ENCODE measurements around the gene TAGLN3.

TAGLN3 gene

DNA sequence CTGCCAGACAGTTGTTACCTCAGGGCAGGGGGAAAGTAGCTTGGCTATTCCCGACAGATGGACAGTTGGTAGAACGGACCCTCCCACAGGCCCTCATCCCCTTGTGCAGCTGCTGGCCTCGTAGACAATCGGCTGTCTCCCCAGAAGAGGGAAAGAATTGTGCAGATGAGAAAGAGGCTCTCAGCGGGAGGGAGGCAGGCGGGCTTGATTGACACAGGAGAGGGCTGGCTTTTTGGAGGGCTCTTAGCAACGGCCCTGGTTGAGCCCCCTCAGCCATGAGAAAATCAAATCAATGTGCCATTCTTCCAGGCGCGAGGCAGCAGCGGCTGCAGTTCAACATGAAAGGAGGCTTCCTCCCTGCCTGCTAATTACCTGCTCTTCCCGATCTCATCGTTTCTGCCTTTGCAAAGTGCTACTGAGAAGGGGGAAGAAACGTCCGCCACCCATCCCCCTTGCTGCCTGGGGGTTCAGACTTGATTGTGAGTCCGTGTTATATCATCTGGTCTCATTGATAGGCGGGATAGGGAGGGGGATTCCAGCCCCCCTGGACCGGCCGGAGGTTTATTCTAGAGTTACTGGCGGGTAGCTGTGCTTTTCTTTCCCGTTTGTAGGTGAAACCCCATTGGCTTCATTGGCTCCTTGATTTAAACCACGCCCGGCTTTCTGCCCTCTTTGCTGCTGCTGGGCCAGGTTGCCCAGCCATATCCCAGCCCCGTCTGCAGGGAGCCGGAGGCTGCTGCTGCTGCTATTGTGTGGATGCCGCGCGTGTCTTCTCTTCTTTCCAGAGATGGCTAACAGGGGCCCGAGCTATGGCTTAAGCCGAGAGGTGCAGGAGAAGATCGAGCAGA is at the start of gene TAGLN3:
Gene TAGLN3, plus strand, starts transcription at position 287 of the 848 bp plus-strand sequence. Its CDS starts 501 bp downstream, at position 788.
- DNase-seq (ENCODE audit: low spot score), result no peak

DNA sequence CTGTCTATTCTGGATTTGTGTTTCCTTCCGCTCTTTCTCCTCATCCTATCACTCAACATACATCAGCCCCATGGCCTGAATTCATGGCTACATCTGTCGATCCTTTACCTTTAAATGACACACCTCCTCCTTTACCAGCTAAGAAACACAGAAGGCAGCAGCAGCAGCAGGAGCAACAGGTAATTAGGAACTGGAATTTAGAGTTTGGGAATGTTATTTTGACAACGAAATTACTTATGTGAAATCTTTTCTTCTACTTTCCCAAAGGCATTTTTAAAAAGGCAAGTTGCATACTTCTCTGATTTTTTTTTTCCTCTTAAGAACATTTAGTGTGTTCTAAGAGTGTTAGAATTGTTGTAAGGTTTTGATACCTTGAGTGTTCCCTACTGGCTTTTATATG is 49.0 kb upstream of the TAGLN3 start:
- DNase-seq (ENCODE audit: low spot score), result no peak

DNA sequence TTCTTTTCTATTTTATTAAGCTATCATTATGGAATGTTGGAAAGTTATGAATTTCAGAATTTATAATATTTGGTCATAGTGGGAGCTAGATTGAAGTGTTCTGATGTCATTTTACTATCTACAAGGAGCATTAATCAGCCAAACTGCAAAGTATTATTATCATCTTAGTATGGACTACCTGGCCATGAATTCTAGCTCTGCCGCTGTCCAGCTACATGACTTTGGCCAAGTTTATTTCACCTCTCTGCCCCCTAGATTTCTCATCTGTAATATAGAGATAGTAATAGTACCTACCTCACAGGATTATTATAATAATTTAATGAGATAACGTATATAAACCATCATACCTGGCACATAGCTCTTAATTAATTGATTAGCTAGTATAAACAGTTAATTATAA is 47.7 kb upstream of the TAGLN3 start:
- no peak for DNase-seq (ENCODE audit: low spot score)

DNA sequence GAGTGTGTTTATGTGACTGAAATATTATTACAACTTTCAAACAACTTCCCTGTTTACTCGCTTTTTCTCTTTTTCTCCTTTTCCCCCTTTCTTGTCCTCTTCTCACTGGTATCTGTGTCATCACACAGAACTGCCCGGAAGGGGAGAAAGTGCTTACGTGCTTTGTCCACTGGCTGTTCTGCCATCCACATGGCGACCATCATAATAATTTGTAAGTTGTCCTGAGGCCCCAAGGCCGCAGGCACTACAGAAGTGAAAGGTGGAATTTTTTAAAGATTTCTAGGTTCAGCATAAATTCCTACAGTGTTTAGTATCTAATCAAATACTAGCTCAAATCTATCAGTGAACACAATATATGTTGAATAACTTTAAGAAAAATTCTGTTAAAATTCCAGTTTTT is 46.6 kb upstream of the TAGLN3 start:
- DNase-seq (ENCODE audit: low spot score), result no peak

DNA sequence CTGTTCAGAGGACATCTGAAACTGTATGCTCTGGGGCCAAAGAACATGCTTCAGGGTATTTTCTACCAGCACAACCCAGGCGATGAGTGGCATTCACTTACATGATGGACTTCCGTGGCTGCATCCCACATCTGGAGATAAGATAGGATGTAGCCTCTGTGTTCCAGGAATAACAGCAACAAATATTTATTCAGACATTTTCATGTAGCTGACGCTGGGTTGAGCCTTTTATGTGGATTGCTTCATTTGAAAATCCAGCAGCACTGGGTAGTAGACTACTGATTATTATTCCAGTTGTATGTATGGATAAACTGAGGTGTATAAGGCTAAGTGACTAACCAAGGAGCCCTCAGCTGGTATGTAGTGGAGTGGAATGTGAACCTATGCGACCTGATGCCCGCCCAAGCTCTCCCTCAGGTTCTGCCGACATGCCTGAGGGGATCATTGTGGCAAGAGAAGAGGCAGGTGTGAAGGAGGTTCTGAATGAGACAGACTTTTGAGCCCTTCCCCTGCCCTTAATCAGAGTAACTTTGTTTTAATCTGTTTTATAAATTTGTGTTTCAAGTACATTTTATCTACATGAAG is 45.8 kb upstream of the TAGLN3 start:
- DNase-seq (ENCODE audit: low spot score), result no peak

DNA sequence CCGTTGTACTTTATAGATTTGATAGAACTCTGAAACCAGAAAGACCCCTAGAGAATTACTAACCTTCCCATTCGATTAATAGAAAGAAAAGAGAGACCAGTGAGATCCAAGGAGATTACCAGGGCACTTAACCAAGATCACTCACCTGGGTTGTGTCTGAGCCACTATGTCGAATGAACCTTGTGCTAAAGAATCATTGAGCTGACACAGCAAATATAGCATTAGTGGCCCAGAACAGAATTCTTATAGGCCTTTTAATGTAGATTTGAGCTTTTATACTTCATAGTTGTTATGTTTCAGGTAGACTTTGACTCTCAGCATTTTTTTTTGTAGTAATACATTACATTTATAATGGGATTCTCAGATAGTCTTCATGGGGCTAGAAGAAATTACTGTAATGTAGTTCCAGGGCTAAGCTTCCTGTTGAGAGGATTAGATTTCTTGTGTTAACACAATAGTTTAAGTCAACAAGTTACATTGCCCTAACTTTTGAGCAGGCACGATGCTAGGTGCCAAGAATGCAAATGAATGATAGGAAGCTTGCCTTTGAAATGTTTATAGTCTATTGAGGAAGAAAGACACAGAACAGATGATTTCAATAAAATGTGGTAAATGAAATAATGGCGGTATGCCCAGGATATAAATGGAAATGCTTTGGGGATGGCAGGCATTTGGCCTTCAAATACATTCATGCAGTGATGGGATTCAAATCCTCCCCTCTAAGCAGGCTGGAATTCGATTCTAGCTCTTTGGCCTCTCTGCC is 44.3 kb upstream of the TAGLN3 start:
- DNase-seq (ENCODE audit: low spot score), result no peak

DNA sequence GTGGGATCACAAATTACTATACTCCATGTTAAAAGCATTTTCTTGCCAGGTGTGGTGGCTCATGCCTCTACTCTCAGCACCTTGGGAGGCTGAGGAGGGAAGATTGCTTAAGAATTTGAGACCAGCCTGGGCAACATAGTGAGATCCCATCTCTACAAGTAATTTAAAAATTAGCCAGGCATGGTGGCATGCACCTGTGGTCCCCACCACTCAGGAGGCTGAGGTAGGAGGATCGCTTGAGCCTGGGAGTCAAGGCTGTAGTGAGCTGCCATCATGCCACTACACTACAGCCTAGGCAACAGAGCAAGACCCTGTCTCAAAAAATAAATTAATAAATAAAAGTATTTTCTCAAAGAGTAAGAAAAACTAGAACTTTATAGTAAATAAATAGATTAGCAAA is 42.8 kb upstream of the TAGLN3 start:
- no peak for DNase-seq (ENCODE audit: low spot score)

DNA sequence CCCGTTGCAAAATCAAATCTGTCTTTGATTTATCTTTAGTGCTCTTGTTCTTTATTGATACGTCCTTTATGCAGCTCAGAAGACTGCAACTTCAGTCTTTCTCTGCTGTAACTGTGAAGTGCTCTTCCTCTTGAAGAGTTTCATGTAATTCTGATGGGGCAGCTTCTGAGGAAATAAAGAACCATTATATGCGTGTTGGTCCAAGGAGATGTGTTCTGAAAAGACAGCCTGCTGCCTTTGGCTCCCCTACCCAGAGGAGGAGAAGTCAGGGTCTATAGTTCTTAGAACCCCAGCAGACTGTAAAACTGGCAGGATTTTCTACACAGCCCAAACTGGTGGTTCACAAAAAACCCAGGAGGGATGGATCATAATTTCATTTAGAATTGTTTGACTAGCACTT is 42.3 kb upstream of the TAGLN3 start:
- DNase-seq (ENCODE audit: low spot score), result no peak

DNA sequence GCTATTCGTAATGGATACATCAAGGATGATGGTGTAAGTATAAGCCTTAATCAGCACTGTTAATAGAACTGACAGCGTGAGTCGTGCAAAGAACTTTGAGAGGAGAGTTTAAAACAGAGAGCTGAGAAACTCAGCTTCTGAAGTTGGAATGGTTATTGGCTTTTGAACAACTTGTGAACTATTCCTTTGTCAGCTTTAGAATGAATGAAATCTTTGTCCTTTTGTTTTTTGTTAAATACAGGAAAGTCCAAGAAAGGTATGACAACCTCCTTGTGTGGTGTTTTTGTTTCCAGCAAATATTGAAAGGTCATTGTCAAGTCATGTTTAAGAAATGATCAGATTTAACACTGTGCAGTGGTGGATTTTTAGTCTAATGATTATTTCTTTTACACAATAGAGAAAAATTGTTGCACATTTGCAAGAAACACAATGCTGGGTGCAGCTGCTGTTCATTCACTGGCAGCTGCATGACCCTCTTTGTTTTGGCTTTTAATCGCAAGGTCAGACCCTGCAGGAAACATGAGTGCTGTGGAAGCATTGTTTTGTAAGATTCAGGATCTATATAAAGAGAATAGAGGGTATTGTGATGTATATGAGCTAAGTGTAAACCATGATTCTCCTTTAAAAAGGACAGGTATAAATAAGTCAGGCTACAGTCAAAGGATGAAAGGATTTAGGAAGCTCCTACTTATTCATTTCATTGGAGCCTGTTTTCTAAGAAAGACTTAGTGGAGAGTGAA is 41.6 kb upstream of the TAGLN3 start:
- DNase-seq (ENCODE audit: low spot score), result no peak

DNA sequence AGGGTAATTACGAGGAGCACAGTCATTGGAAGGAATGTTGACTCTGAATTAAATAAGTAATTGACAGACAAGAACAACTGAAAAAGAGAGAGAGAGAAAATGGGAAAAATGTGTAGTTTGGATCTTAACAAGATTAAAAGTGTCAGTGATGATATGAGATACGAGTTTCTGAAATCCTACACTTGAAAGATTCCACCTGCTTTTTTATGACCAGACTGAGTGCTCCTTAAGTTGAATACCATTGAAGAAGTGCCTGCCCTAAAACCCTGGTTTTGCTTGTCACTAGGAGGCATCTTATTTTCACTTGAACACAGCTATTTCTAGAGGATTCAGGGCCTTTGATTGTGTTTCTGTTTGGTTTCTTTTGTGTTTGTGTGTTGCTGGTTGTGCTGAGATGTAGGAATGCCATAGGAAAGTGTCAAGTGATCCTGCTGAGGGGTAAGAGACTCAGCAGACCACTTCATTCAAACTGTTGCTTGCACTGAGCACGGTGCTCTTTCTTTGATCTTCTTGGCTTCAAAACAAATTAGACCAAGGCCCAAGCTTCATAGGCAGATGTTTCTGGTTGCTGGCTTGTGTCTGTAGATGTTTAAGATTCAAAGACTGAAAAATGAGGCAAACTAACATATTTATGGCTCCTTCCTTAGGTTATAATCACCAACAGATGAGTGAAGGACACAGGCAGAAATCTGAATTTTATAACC is 37.1 kb upstream of the TAGLN3 start:
- DNase-seq (ENCODE audit: low spot score), result no peak

DNA sequence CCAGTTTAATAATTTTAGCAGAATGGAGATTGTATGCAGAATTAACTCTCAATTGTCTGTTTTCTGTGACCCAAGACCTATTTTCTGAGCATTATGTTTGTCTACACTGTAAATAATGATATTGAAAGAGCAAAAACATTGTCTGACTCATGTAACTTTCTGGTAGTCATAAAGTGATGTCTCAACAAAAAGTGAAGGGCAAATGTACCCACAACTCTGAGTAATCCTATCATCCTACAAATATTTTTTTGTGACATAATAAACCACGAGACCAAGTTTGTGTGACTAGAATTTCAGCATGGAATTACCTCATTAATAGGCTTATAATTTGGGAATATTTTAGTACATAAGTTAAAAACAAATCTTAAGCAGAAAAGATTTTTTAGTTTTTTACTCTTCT is 35.3 kb upstream of the TAGLN3 start:
- peak; percentile 59 for DNase-seq (ENCODE audit: low spot score)

DNA sequence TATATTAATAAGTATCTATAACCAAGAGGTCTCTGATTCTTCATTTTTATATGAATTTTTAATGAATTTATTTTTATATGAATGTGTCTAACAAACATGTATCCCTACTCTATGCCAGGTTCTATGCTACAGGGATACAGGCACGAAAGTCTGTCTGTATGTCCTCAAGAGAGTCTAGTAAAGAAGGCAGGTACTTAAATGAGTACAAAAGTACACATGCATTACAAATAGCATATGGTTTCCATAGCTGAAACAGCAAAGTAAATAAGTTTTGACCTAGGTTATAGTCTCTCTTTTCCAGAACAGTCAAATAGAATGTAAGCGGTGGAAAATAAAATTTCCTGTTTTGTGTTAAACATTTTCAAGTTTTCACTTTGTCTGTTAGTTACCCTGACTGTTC is 33.2 kb upstream of the TAGLN3 start:
- no peak for DNase-seq (ENCODE audit: low spot score)

DNA sequence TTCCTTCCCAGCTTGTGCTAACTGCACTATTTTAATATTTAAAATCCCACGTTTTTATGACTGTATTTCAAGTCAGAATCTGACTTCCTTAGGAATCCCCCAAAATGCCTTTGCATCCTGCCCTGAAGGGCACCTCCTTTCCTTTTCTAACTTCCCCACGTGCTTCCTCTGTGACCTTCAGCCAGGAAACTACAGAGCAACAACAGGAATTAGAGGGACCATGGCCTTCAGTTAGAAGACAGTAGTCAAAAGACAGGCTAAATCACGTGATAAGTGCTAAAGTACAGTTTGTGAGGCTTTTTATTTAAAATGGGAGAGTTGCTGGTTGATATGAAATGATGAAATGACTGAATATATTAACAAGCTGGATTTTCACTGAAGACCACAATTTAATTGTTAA is 31.7 kb upstream of the TAGLN3 start:
- DNase-seq (ENCODE audit: low spot score), result no peak

DNA sequence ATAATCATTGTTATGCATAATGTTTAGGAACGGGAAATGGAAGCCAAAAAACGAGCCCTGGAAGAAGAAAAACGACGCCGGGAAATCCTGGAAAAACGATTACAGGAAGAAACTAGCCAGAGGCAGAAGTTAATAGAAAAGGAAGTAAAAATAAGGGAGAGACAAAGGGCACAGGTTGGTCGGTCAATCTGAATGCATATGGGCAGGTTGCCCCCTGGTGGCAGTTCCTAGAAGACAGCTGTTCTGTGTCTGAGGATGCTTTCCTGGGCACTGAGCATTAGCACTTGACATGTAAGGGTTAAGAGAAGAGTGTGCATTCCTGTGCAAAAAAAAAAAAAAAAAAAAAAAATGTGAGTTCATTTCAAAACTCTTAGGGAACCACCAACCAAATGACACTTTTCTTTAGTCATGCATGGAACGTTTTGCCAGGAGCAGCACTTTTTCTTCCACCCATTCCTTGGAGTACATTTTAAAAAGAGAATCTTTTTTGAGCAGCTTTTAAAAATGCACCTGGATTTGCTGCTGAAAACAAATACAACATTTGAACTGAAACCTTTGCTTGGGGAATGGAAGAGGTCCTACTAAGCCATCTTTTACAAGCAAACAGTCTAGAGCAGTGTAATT is 31.0 kb upstream of the TAGLN3 start:
- peak; percentile 83 for DNase-seq (ENCODE audit: low spot score)

DNA sequence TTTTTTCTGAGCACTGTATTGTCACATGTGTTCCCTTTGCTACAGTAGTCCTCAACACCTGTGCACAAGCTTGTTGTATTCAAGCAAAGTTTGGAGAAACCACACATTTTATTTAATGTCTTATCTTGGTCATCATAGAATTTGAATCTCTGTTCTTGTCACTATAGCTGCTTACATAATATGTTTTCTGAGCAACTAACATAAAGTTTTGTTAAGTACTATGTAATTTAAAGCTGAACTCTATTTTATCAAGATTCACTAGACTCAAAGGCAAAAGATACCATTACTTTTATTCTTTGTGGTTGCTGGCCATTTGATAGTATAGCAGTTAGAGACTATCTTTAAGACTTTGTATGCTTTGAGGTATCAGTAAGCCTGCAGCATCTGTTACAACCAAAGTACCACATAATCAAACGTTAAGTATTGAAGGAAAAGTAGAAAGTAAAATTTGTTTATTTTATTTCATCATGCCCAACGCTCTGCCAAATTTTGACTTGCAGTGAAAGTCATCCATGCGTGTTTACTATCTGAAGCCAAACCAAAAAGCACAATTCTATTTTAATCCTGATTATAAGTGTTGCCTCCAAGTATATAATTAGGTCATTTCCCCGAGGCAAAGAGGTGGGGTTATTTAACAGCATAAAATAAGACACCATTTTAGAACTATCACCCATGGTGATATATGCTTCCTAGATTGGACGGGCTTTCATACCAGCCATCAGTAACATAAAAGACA is 30.2 kb upstream of the TAGLN3 start:
- no peak for DNase-seq (ENCODE audit: low spot score)

DNA sequence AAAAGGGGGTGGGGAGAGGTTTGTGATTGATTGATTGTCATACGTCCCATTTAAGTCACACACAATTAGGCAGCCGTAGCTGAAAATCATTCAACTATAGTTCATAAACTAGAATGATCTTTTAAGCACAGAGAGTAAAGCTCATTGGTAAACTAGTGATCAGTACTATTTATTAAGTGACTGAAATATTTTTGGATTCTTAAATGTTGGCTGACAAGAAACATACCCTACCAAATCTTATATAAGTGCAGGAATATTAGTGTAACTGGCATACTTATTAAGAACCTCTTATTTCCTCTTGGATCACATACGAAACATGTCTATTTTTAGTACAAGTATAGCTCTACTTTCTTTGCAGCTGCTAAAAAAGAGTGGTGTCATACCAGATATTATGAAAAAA is 28.3 kb upstream of the TAGLN3 start:
- no peak for DNase-seq (ENCODE audit: low spot score)

DNA sequence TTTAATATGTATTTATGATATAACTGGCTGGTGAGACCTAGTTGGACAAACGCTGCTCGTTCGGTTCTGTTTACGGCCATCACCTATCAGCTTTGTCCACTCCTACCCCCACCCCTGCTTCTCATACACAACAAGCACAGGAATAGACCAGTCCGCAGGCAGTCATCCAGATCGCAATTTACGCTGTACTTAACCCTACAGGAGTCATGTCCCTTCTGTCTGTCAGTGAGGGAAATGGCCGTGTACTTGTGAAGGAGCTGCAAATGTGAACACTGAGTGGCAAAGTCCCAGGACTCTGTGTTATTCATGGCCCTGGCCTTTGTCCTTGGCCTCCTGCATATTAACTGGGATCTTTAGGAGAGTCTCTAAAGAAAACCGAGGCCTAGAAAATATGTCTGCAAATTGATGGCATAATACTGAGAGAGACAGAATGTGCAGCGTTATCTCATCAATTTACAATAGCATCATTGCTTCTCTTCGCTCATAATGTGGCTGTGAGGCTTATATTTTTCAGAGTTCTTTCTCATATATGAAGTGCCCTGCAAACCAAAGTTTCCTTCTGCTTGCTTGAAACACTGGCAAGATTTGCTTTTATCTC is 27.1 kb upstream of the TAGLN3 start:
- DNase-seq (ENCODE audit: low spot score), result no peak

DNA sequence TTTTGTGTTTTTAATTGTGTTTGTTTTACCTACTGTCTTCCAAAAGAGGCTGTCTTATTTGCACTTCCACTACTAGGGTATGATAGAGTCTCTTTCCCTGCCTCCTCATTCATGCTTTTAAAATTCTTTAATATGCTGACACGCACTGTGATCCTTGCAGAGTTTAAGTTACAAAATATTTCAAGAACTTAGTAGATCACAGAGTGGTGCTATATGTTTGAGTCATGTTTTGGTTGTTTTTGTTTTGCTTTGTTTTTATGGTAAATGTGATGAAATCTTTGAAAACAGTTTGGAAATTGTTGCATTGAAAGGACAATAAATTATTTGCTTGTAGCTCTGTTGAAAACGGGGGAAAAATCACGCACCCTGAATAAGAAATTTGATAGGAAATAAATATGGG is 25.8 kb upstream of the TAGLN3 start:
- DNase-seq (ENCODE audit: low spot score), result no peak

DNA sequence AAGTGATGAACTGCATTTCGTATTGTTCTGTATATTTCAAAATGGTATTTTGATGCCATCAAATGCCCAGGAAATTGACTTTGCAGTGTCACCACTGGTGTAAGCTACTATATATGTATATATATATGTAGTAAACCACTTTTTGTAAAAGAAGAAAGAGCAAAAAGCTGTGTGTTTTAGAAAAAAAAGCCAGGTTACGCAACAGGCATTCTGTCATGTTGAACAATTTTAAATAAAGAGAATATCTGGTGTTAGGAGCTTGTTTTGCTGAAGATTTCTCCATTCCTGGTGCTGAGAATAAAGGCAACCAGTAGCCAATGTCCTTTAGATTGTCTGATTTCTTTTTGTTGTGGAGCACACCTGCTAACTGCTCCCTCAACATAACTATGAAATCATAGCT is 23.6 kb upstream of the TAGLN3 start:
- DNase-seq (ENCODE audit: low spot score), result no peak

DNA sequence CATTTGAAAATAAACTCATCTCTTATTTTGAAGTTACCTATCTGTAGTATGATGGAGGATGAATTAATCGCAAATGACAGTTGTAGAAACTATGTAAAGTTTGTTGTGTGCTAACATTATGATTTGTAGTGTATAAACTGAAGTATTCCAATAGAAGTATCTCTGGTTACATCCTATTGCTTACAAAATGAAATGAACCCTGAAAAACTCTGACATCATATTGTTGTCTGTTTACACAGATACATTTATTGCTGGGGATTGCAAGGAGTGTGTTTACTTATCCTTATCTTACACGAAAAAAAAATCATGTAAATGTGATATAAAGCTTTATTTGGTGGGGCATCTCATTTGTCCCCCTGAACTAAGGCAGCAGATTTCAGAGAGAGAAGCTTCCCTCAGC is 22.5 kb upstream of the TAGLN3 start:
- DNase-seq (ENCODE audit: low spot score), result no peak

Measured in LoVo (cell line).